SK-N-MC (cell line): ENCODE measurements around the gene SOX6.

ENCODE experiments used
- EZH2 ChIP-seq: fragments of 200-600 bp; sonication (generic); IDR thresholded peaks from one replicate; pipeline ENCODE4 v1.6.1; 2017; ENCODE audit warnings: antibody characterized with exemption
- FOXP2 ChIP-seq: optimal IDR thresholded peaks from 2 replicates; pipeline ENCODE3; 2011; ENCODE audit warnings: mild to moderate bottlenecking, moderate library complexity; ENCODE audit not compliant: insufficient read depth; ENCODE audit errors: extremely low read length, control extremely low read depth
- POLR2AphosphoS5 ChIP-seq: IDR thresholded peaks from 2 replicates; pipeline ENCODE4 v1.6.1; 2012; ENCODE audit warnings: mild to moderate bottlenecking, low read depth, low read length, borderline replicate concordance

DNA sequence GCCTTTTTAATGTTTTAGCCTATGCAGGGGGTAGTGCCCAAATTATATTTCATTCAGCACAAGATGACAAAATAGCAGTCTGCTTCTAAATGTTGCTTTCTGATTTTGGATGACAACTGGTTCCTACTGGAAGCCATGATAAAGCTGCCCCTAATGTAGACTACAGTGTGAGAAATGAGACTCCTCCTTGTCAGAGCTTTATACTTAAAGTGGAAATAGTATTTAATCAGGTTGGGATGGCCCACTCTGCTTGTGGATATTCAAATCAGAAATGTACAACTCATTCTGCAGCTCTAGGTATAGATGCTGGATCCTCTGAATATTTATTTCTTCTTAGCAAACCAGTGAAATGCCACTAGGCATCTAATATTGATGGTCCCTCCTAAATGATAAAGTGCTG lies 171.3 kb downstream of the SOX6 start:
- TF ChIP-seq POLR2AphosphoS5, result no peak
- TF ChIP-seq EZH2, result no peak
- TF ChIP-seq FOXP2, result no peak
